Lower leg skin (tissue), 4 donors: ENCODE results near the gene CARMIL3. TPM values are rescaled to one million over a fixed set of nuclear protein-coding genes. Genes with fewer than 3 reads are reported as not detected.

Source experiments
- DNase-seq, 2 donors: peaks; one replicate each; pipeline ENCODE4 v3.0.0-alpha.2; 2019; ENCODE audit warnings: low spot score in 2 of 2
- H3K4me3 ChIP-seq: fragments of 200-600 bp; sonication (generic); 2 replicates; pipeline ENCODE4 v1.5.1; 2017; ENCODE audit warnings: mild to moderate bottlenecking, low read depth; ENCODE audit not compliant: poor library complexity, severe bottlenecking
- POLR2A ChIP-seq, 2 donors: fragments of 450-650 bp; IDR thresholded peaks; one replicate each; pipeline ENCODE4 v1.6.1; 2016 to 2017; ENCODE audit warnings: antibody characterized with exemption in 2 of 2, mild to moderate bottlenecking in 1 of 2, moderate library complexity in 1 of 2
- WGBS, 2 donors: methylation state at CpG; one replicate each; pipeline ENCODE4 v1.1.5; 2018; 5-methylcytosine and 5-hydroxymethylcytosine counted together
- intact Hi-C: fragments of 100-400 bp; cut with DNase I; formaldehyde crosslinking; loops from one replicate; pipeline ENCODE4 v1.15.0; 2023; ENCODE audit warnings: low total_unique reads
- total RNA-seq, 4 donors: library from RNA; depleted of rRNA; stranded (reverse); fragments of >200 nt; gene quantifications; one replicate each; pipeline ENCODE4 v1.1.0, GENCODE V29; 2016
- TF ChIP-seq, protein P1 (sequence below), 3 donors: fragments of 450-650 bp; IDR thresholded peaks; one replicate each; pipeline ENCODE4 v1.5.1; 2016; ENCODE audit warnings: antibody characterized with exemption in 3 of 3, mild to moderate bottlenecking in 3 of 3, moderate library complexity in 2 of 3

Gene CARMIL3
- total RNA-seq, 4 donors from 2014 or later, result 2.8 to 7.6 (median 5.2) TPM

DNA sequence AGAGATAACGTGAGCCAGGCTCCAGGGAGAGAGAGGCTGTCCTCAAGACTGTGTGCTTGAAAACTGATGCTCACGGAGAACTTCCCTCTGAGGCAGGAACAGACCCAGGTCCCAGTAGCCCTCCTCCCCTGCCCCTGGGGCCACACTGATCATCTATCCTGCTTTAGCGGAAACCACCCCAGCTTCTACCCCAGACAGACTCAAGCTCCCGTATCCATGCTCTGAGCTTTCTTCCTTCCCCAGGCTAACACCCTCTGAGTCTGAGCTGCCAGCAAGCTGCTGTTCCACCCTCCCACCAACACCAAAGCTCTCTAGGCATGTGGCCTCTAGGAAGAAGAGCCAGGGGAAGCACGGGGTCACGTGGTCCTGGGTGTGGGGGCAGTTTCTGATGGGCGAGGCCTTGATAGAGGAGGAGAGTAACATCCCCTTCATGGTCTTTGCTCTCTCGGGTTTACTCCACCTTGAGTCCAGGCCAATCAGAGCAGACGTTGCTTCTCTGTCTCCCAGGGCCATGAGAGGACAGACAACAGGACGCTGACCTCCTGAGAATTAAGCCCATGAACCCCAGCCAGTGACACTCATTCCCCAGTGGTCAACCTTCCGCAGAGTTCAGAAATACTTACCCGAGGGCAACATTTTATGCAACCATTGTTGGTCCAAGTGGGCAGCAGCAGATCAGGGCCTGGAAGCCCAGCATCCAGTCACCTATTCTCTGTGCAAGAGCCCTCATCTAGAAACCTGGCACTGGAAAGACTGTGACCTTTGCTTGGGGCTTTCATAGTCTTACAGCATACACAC is 43.7 kb downstream of the CARMIL3 start:
- WGBS, 2 donors, result 40 to 46% methylated on average over 12 of the region's 12 CpGs
- DNase-seq, result peak; percentile 44 to 92
- intact Hi-C loops, result loop anchor here (10.0 kb wide), 1 partner anchor 81 kb away; no protein-coding TSS in a partner anchor
- peak overlapping the region; percentile 73 for H3K4me3 ChIP-seq
- TF ChIP-seq, protein P1, sequence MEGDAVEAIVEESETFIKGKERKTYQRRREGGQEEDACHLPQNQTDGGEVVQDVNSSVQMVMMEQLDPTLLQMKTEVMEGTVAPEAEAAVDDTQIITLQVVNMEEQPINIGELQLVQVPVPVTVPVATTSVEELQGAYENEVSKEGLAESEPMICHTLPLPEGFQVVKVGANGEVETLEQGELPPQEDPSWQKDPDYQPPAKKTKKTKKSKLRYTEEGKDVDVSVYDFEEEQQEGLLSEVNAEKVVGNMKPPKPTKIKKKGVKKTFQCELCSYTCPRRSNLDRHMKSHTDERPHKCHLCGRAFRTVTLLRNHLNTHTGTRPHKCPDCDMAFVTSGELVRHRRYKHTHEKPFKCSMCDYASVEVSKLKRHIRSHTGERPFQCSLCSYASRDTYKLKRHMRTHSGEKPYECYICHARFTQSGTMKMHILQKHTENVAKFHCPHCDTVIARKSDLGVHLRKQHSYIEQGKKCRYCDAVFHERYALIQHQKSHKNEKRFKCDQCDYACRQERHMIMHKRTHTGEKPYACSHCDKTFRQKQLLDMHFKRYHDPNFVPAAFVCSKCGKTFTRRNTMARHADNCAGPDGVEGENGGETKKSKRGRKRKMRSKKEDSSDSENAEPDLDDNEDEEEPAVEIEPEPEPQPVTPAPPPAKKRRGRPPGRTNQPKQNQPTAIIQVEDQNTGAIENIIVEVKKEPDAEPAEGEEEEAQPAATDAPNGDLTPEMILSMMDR (IDR thresholded peaks at IDR 0.05), result peak in 1 of 3 donors; percentile 91
- no peak for TF ChIP-seq POLR2A (IDR thresholded peaks at IDR 0.05)

DNA sequence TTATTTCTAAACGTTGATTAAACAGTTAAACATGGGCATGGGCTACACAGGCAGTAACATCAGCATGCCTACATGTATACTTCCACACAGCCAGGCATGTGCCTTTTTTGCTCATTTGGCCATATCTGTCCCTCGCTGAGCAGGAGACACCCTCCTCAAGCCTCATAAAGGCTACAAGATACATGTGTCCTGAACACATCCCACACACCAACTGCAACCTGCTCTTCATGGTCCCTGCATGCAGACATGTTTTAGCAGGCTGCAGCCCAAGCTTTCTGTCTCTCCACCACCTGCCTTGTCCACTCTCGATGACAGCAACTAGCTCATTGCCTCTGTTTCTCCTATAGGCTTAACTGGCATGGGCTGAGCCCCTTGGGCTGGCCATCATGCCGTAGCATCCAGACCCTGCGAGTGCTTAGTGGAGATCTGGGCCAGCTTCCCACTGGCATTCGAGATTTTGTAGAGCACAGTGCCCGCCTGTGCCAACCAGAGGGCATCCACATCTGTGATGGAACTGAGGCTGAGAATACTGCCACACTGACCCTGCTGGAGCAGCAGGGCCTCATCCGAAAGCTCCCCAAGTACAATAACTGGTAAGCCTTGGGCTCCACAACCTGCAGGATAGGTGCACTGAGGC is 44.9 kb downstream of the CARMIL3 start:
- WGBS, 2 donors, result 93 to 94% methylated on average over 8 of the region's 8 CpGs
- DNase-seq, result no peak
- no peak for TF ChIP-seq POLR2A (IDR thresholded peaks at IDR 0.05)
- TF ChIP-seq, protein P1 (IDR thresholded peaks at IDR 0.05), result no peak
- H3K4me3 ChIP-seq, result no peak overlapping the region
- intact Hi-C loops, result loop anchor here (10.0 kb wide), 1 partner anchor 82 kb away; no protein-coding TSS in a partner anchor

DNA sequence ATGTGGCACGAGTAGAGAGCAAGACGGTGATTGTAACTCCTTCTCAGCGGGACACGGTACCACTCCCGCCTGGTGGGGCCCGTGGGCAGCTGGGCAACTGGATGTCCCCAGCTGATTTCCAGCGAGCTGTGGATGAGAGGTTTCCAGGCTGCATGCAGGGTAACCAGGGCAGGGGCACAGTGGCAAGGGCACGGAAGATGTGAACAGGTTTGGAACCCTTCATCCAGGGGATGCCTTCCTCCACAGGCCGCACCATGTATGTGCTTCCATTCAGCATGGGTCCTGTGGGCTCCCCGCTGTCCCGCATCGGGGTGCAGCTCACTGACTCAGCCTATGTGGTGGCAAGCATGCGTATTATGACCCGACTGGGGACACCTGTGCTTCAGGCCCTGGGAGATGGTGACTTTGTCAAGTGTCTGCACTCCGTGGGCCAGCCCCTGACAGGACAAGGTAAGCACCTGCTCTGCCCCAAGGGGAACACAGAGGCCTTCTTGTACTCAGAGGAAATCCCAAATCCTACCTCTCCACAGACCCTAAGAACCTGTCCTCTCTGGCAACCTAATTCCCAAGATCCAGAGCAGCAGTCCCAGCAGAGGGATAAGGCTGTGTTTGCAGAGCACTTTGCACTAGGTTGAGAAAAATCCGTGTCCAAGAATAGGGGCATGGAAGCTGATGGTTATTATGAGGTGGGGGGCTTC is 46.6 kb downstream of the CARMIL3 start:
- WGBS, 2 donors, result 94 to 96% methylated on average over 15 to 16 of the region's 16 CpGs
- no peak overlapping the region for H3K4me3 ChIP-seq
- DNase-seq, result no peak
- intact Hi-C loops, result loop anchor here (10.0 kb wide), 1 partner anchor 84 kb away; no protein-coding TSS in a partner anchor
- no peak for TF ChIP-seq POLR2A (IDR thresholded peaks at IDR 0.05)
- TF ChIP-seq, protein P1 (IDR thresholded peaks at IDR 0.05), result no peak

DNA sequence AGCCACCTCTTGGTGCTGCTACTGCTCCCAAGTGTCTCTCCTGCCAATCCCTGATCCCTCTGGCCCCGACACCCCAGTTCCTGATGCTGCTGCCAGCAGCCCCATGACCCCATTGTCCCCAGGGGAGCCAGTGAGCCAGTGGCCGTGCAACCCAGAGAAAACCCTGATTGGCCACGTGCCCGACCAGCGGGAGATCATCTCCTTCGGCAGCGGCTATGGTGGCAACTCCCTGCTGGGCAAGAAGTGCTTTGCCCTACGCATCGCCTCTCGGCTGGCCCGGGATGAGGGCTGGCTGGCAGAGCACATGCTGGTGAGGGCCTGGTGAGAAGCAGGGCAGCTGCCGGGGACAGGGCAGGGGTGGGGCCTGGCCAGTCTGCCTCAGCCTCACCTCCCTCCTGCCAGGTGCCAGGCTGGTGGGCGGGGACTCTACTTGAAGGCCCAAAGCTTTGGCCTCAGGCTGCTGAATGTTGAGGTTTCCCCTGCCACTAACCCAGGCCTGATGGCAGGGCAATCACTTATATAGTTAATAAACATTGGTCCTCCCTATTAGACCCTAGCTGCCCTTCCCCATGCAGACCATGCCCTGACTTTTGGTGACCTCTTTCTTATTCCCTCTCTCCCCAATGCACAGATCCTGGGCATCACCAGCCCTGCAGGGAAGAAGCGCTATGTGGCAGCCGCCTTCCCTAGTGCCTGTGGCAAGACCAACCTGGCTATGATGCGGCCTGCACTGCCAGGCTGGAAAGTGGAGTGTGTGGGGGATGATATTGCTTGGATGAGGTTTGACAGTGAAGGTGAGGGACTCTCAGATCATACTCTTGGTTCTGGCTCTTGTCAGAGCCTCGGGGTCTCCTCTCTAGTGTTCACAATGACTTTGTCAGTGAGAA is 47.4 kb downstream of the CARMIL3 start:
- no peak overlapping the region for H3K4me3 ChIP-seq
- DNase-seq, result no peak
- WGBS, 2 donors, result 81 to 87% methylated on average over 17 of the region's 17 CpGs
- no peak for TF ChIP-seq POLR2A (IDR thresholded peaks at IDR 0.05)
- TF ChIP-seq, protein P1 (IDR thresholded peaks at IDR 0.05), result no peak
- intact Hi-C loops, result loop anchor here (10.0 kb wide), 1 partner anchor 84 kb away; no protein-coding TSS in a partner anchor
